ENCODE measurements around the gene DNAH12. TPM values are rescaled to one million over a fixed set of nuclear protein-coding genes. Genes with fewer than 3 reads are reported as not detected.

The DNAH12 gene
- total and polyA plus RNA-seq, 2 of the 13 experiments (the other 11 are each of a cell fraction or from before 2014, with no cell fraction given) = 0.11 TPM

DNA sequence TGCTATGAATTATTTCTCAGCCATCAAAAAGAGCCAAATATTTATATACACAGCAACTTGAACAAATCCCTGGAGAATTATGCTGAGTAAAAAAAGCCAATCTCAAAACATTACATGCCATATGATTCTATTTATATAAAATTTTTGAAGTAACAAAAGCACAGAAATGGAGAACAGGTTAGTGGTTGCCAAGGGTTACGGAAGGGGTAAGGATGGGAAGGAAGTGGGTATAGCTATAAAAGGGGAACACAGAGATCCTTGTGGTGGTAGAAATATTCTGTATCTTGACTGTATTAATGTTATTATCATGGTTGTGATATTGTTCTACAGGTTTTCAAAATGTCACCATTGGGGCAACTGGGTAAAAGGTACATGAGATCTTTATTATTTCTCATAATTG, 189.4 kb downstream of the DNAH12 start:
- Histone ChIP-seq H4K20me1 (ENCODE audit: insufficient read depth, low read length) (no peaks in the 10 kb centered on the region), H3K27me3 (ENCODE audit: control insufficient read depth in 1 of 2, insufficient read depth in 2 of 2, low read length in 2 of 2) (no peaks in the 10 kb centered on the region), H3K9ac (ENCODE audit: insufficient read depth, low read depth, low read length) (no peak overlapping the region), H3K4me1 (ENCODE audit: insufficient read depth, low read length) (no peaks in the 10 kb centered on the region), H3K27ac (ENCODE audit: extremely low read length, insufficient read depth, low read length) (no peak overlapping the region), H3K4me2 (ENCODE audit: low read depth, low read length) (no peak overlapping the region), H3K36me3 (replicated peaks in 1 of 2; ENCODE audit: control insufficient read depth in 1 of 2, insufficient read depth in 2 of 2, low read length in 2 of 2) (no peaks in the 10 kb centered on the region), H3K79me2 (ENCODE audit: insufficient read depth, low read length) (no peaks in the 10 kb centered on the region), H3K4me3 (replicated peaks in 1 of 3; ENCODE audit: insufficient read depth in 1 of 3, low read depth in 2 of 3, low read length in 3 of 3) (no peak overlapping the region), H2AFZ (ENCODE audit: low read length) (no peak overlapping the region), H3K9me3 (ENCODE audit: low read length) (no peaks in the 10 kb centered on the region)
- ChIA-PET POLR2A (no interaction called here), CTCF (ENCODE audit: low intra/inter-chr PET ratio, low total read pairs) (no interaction called here)
- BruUV-seq (replicated peaks) = no TSS peak
- in situ Hi-C loops (cut with HindIII; ENCODE audit: extremely low pct_ligation_motif_present, low pct_unique_long_range_greater_than_20kb) = no loop called here
- no peak for ATAC-seq
- TF ChIP-seq SOX5 (CRISPR knock-in tag; IDR thresholded peaks at IDR 0.05; ENCODE audit: borderline replicate concordance) (no peak), ZNF484 (CRISPR knock-in tag; IDR thresholded peaks at IDR 0.05; ENCODE audit: borderline replicate concordance, low read depth) (no peak), NR1H2 (CRISPR knock-in tag; IDR thresholded peaks at IDR 0.05; ENCODE audit: borderline replicate concordance, low read depth) (no peak), ZNF577 (CRISPR knock-in tag; IDR thresholded peaks at IDR 0.05; ENCODE audit: borderline replicate concordance, low read depth) (no peak), ZSCAN20 (CRISPR knock-in tag; IDR thresholded peaks at IDR 0.05; ENCODE audit: borderline replicate concordance) (no peak), POLR2A (IDR thresholded peaks at IDR 0.05; ENCODE audit: insufficient read depth in 1 of 2, low read depth in 2 of 2, low read length in 2 of 2) (no peak), ZNF260 (CRISPR knock-in tag; IDR thresholded peaks at IDR 0.05; ENCODE audit: borderline replicate concordance, low read depth) (no peak), RELA (CRISPR knock-in tag; IDR thresholded peaks at IDR 0.05) (no peak), ZFP90 (CRISPR knock-in tag; IDR thresholded peaks at IDR 0.05; ENCODE audit: borderline replicate concordance) (no peak), KAT7 (CRISPR knock-in tag; IDR thresholded peaks at IDR 0.05; ENCODE audit: borderline replicate concordance) (no peak), SMAD9 (CRISPR knock-in tag; IDR thresholded peaks at IDR 0.05) (no peak), POLR2G (IDR thresholded peaks at IDR 0.05; ENCODE audit: low read depth, low read length) (no peak), TRIM24 (CRISPR knock-in tag; IDR thresholded peaks at IDR 0.05) (no peak), EZH2 (conservative IDR thresholded peaks at IDR 0.05; ENCODE audit: low read depth, low read length) (no peak), NFKBIZ (CRISPR knock-in tag; IDR thresholded peaks at IDR 0.05) (no peak), SKI (IDR thresholded peaks at IDR 0.05; ENCODE audit: partially characterized antibody) (no peak), MLLT10 (CRISPR knock-in tag; IDR thresholded peaks at IDR 0.05) (no peak)
- TF ChIP-seq, protein P1, sequence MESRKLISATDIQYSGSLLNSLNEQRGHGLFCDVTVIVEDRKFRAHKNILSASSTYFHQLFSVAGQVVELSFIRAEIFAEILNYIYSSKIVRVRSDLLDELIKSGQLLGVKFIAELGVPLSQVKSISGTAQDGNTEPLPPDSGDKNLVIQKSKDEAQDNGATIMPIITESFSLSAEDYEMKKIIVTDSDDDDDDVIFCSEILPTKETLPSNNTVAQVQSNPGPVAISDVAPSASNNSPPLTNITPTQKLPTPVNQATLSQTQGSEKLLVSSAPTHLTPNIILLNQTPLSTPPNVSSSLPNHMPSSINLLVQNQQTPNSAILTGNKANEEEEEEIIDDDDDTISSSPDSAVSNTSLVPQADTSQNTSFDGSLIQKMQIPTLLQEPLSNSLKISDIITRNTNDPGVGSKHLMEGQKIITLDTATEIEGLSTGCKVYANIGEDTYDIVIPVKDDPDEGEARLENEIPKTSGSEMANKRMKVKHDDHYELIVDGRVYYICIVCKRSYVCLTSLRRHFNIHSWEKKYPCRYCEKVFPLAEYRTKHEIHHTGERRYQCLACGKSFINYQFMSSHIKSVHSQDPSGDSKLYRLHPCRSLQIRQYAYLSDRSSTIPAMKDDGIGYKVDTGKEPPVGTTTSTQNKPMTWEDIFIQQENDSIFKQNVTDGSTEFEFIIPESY (CRISPR knock-in tag; IDR thresholded peaks at IDR 0.05) = no peak
- TF ChIP-seq, protein P2, sequence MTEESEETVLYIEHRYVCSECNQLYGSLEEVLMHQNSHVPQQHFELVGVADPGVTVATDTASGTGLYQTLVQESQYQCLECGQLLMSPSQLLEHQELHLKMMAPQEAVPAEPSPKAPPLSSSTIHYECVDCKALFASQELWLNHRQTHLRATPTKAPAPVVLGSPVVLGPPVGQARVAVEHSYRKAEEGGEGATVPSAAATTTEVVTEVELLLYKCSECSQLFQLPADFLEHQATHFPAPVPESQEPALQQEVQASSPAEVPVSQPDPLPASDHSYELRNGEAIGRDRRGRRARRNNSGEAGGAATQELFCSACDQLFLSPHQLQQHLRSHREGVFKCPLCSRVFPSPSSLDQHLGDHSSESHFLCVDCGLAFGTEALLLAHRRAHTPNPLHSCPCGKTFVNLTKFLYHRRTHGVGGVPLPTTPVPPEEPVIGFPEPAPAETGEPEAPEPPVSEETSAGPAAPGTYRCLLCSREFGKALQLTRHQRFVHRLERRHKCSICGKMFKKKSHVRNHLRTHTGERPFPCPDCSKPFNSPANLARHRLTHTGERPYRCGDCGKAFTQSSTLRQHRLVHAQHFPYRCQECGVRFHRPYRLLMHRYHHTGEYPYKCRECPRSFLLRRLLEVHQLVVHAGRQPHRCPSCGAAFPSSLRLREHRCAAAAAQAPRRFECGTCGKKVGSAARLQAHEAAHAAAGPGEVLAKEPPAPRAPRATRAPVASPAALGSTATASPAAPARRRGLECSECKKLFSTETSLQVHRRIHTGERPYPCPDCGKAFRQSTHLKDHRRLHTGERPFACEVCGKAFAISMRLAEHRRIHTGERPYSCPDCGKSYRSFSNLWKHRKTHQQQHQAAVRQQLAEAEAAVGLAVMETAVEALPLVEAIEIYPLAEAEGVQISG (CRISPR knock-in tag; IDR thresholded peaks at IDR 0.05) = no peak
- intact Hi-C loops (cut with micrococcal nuclease; ENCODE audit: unreplicated experiment) = no loop called here
- DNase-seq (ENCODE audit: low spot score) = no peak
- 78% methylated on average over 1 of the region's 1 CpG for WGBS (ENCODE audit: low lambda C conversion rate)
- no peak for FAIRE-seq

Data from HepG2 (cell line).